DOHH2 (cell line): ENCODE measurements around the gene CCDC88A.
"Not testable (repeated sequence)": the region's sequence is repeated elsewhere in the genome, so short reads cannot be mapped to it uniquely, and the experiment has no call there.

Experiments
- H3F3A ChIP-seq: fragments of 200-600 bp; sonication (generic), shearing (Covaris generic); 2 replicates; pipeline ENCODE4 v1.6.0; 2016; ENCODE audit warnings: antibody characterized with exemption, mild to moderate bottlenecking; ENCODE audit not compliant: control insufficient read depth, insufficient read depth
- H3K27ac ChIP-seq: fragments of 200-600 bp; sonication (generic); 2 replicates; pipeline ENCODE4 v1.5.1; 2014; ENCODE audit warnings: low read depth, mild to moderate bottlenecking, low read length, moderate library complexity
- H3K27me3 ChIP-seq: fragments of 200-600 bp; sonication (generic); 2 replicates; pipeline ENCODE4 v1.6.1; 2014; ENCODE audit warnings: mild to moderate bottlenecking, low read length, mixed read lengths; ENCODE audit not compliant: control insufficient read depth
- H3K36me3 ChIP-seq: fragments of 200-600 bp; sonication (generic); 2 replicates; pipeline ENCODE4 v1.6.1; 2014; ENCODE audit warnings: mild to moderate bottlenecking, low read length, moderate library complexity, mixed read lengths; ENCODE audit not compliant: control insufficient read depth
- H3K4me1 ChIP-seq: fragments of 200-600 bp; sonication (generic); 2 replicates; pipeline ENCODE4 v1.6.1; 2014; ENCODE audit warnings: mild to moderate bottlenecking, low read length, mixed read lengths; ENCODE audit not compliant: control insufficient read depth
- H3K4me2 ChIP-seq: fragments of 200-600 bp; sonication (generic); 2 replicates; pipeline ENCODE4 v1.6.0; 2014; ENCODE audit warnings: mild to moderate bottlenecking, low read length, moderate library complexity
- H3K4me3 ChIP-seq: fragments of 200-600 bp; sonication (generic); 2 replicates; pipeline ENCODE4 v1.5.1; 2014; ENCODE audit warnings: mild to moderate bottlenecking, low read length, mixed read lengths
- H3K79me2 ChIP-seq: fragments of 200-600 bp; sonication (generic); 2 replicates; pipeline ENCODE4 v1.6.1; 2014; ENCODE audit warnings: mild to moderate bottlenecking, low read length, mixed read lengths; ENCODE audit not compliant: control insufficient read depth
- H3K9me2 ChIP-seq: fragments of 200-600 bp; sonication (generic); replicated peaks from 2 replicates; pipeline ENCODE4 v1.6.1; 2014; ENCODE audit warnings: mild to moderate bottlenecking, low read length, mixed read lengths; ENCODE audit not compliant: control insufficient read depth
- H3K9me3 ChIP-seq: fragments of 200-600 bp; sonication (generic); 2 replicates; pipeline ENCODE4 v1.6.1; 2014; ENCODE audit warnings: antibody characterized with exemption, low read length, mixed read lengths; ENCODE audit not compliant: control insufficient read depth, insufficient read depth
- H4K20me1 ChIP-seq: fragments of 200-600 bp; sonication (generic); 2 replicates; pipeline ENCODE4 v1.6.0; 2014; ENCODE audit warnings: low read depth, mild to moderate bottlenecking, antibody characterized with exemption, low read length, moderate library complexity; ENCODE audit not compliant: control insufficient read depth, insufficient read depth
- EZH2phosphoT487 ChIP-seq: fragments of 200-600 bp; sonication (generic); IDR thresholded peaks from 2 replicates; pipeline ENCODE4 v1.6.1; 2017; ENCODE audit warnings: borderline replicate concordance, mild to moderate bottlenecking, antibody characterized with exemption, low read length, moderate library complexity, mixed read lengths
- TF ChIP-seq, protein P1 (sequence below): fragments of 200-600 bp; sonication (generic); IDR thresholded peaks from one replicate; pipeline ENCODE4 v1.5.1; 2014; ENCODE audit warnings: antibody characterized with exemption, mild to moderate bottlenecking, low read depth, low read length; ENCODE audit not compliant: poor library complexity, severe bottlenecking

Gene CCDC88A

DNA sequence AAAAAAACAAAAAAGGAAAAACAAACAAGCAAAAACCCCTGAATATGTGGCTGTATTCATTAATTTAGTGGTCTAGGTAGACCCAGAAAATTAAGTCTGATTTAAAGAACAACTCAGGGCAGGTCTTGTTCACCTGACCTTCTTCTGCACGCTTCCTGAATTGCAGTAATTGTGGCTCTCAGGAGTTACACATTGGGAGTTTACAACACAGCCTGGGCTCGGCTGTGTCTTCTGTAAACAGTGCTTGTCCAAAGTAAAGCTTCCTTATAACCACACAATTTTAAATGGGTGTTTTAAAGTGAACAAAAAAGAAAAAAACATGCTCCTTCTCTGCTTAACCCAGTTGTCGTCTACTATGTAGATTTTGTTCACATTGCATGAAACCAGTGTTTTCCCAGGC is 142.3 kb downstream of the CCDC88A start:
- no peak for TF ChIP-seq EZH2phosphoT487
- TF ChIP-seq, protein P1, sequence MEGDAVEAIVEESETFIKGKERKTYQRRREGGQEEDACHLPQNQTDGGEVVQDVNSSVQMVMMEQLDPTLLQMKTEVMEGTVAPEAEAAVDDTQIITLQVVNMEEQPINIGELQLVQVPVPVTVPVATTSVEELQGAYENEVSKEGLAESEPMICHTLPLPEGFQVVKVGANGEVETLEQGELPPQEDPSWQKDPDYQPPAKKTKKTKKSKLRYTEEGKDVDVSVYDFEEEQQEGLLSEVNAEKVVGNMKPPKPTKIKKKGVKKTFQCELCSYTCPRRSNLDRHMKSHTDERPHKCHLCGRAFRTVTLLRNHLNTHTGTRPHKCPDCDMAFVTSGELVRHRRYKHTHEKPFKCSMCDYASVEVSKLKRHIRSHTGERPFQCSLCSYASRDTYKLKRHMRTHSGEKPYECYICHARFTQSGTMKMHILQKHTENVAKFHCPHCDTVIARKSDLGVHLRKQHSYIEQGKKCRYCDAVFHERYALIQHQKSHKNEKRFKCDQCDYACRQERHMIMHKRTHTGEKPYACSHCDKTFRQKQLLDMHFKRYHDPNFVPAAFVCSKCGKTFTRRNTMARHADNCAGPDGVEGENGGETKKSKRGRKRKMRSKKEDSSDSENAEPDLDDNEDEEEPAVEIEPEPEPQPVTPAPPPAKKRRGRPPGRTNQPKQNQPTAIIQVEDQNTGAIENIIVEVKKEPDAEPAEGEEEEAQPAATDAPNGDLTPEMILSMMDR, result no peak
- no peaks in the 10 kb centered on the region for H4K20me1 ChIP-seq
- H3F3A ChIP-seq, result peaks cover 4% of the 10 kb centered on the region; the same call in 1 of the 2 replicates

GRCh38 chr2:55274346-55274745 is 145.3 kb downstream of the CCDC88A start:
- H3K4me3 ChIP-seq, H3K9me3 ChIP-seq: not testable (repeated sequence)

More for the DNA sequence above, 142.3 kb downstream of the CCDC88A start:
- Histone ChIP-seq H3K4me3 (no peak overlapping the region), H3K9me2 (no peaks in the 10 kb centered on the region), H3K27ac (no peak overlapping the region), H3K27me3 (no peaks in the 10 kb centered on the region), H3K9me3 (no peaks in the 10 kb centered on the region), H3K36me3 (no peaks in the 10 kb centered on the region), H3K79me2 (peaks cover under 1% of the 10 kb centered on the region; the same call in 1 of the 2 replicates), H3K4me1 (peaks cover 11% of the 10 kb centered on the region), H3K4me2 (no peak overlapping the region)

DNA sequence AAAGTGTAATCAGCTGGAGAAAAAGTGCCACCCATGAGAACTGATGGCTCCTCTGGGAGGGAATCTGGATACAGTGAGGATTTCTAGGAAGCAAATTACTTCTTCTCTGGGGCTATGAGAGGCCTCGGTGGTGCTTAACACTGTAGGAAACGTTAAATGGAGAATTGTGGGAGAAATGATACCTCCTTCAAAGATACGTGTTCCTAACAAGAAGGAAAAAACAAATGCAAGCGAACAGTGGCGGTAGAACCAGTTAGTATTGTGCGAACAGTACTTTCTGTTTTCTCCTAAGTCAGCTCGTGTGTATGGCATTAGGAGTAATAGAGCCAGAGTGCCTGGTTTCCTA is 150.0 kb downstream of the CCDC88A start:
- peak overlapping the region; percentile 95 for H3K4me3 ChIP-seq
- H3K36me3 ChIP-seq, result peaks cover 34% of the 10 kb centered on the region
- peaks cover 17% of the 10 kb centered on the region for H3K4me1 ChIP-seq
- H3K4me2 ChIP-seq, result peak overlapping the region; percentile 82
- H4K20me1 ChIP-seq, result no peaks in the 10 kb centered on the region
- H3F3A ChIP-seq, result peaks cover 3% of the 10 kb centered on the region; the same call in 1 of the 2 replicates
- no peaks in the 10 kb centered on the region for H3K9me3 ChIP-seq
- no peaks in the 10 kb centered on the region for H3K27me3 ChIP-seq
- peaks cover 30% of the 10 kb centered on the region for H3K79me2 ChIP-seq
- peak overlapping the region; percentile 38 for H3K27ac ChIP-seq
- TF ChIP-seq, protein P1, result no peak
- no peak for TF ChIP-seq EZH2phosphoT487
- H3K9me2 ChIP-seq, result no peaks in the 10 kb centered on the region

More at GRCh38 chr2:55274346-55274745, 145.3 kb downstream of the CCDC88A start:
- H3K9me2 ChIP-seq, H3K36me3 ChIP-seq, H3K27ac ChIP-seq, H4K20me1 ChIP-seq, H3K27me3 ChIP-seq, H3F3A ChIP-seq, H3K4me2 ChIP-seq, H3K79me2 ChIP-seq: not testable (repeated sequence)
- H3K4me1 ChIP-seq, result peaks cover 15% of the 10 kb centered on the region

- H4K20me1 ChIP-seq, result no peaks in the 10 kb centered on the region
- peaks cover 40% of the 10 kb centered on the region for H3K36me3 ChIP-seq
- H3K27ac ChIP-seq, result peak within 1 kb of the TSS; percentile 58
- no peaks in the 10 kb centered on the region for H3K9me2 ChIP-seq
- H3F3A ChIP-seq, result peaks cover 7% of the 10 kb centered on the region; the same call in 1 of the 2 replicates
- H3K9me3 ChIP-seq, result no peaks in the 10 kb centered on the region
- peaks cover 30% of the 10 kb centered on the region for H3K79me2 ChIP-seq
- H3K27me3 ChIP-seq, result no peaks in the 10 kb centered on the region
- peak within 1 kb of the TSS; percentile 82 for H3K4me2 ChIP-seq
- peak within 1 kb of the TSS; percentile 95 for H3K4me3 ChIP-seq
- H3K4me1 ChIP-seq, result peaks cover 17% of the 10 kb centered on the region
- no peak for TF ChIP-seq EZH2phosphoT487
- TF ChIP-seq, protein P1, result no peak
These were observed 150.6 kb downstream of the CCDC88A start, which contains the start of gene MTIF2 for GRCh38 chr2:55268907-55269644. Gene MTIF2 (minus strand): TSS chr2:55269231. CDS start chr2:55263858, 5,373 bp downstream.
